ENCODE results near the gene AATK.
A peak's percentile ranks its signal among the peaks of the same experiment; 100 is the strongest.

The AATK gene

DNA sequence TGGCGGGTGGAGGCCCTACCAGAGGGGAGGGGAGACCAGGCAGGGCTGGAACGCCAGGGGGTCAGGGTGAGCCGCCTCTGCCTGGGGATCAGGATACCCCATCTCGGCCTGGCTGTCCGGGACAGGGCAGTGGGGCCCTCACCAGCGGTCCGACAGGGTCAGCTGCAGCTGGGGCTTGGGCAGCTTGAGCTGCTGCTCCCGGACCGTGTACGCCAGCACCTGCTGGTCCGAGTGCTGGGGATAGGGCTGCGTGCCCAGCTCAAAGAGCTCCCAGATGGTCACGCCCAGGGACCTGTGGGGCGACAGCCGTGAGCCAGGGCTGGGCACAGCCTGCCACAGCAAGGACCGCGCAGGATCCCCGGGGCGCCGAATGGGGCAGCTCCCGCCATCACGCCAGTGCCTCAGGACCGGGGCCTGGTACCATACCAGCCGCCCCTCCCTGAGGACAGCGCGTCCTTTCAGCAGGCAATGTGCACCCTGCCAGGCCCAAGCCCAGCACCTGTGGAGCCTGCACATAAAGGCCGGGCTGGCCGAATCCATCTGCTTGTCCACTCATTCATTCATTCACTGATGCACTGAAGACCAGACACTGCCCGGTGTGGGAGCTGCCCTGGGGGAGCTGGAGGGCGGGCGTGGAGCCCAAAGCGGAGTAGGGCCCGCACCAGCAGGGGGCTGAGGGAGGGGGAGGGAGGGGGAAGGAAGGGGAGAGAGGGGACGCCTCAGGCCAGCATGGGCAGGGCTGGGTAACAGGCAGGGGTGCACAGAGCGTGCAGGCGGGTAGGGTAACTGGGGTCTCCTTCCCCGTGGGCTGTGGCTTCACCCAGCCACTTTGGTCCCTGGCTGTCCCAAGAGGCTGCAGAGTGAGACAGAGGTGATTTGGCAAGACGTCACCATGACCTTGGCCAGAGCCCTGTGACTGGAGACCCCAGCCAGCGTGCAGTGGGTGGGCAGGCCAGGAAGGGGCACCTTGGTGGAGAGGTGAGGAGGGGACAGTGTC lies 42.7 kb downstream of the AATK start:
- TF ChIP-seq CSRNP3 (CRISPR knock-in tag; IDR thresholded peaks at IDR 0.05) = no peak
- TF ChIP-seq ZNF70 (CRISPR knock-in tag; IDR thresholded peaks at IDR 0.05) = no peak
- no peak for TF ChIP-seq ZNF565 (CRISPR knock-in tag; conservative IDR thresholded peaks at IDR 0.05; ENCODE audit: low read depth)
- no peak for TF ChIP-seq ARNTL (CRISPR knock-in tag; IDR thresholded peaks at IDR 0.05; ENCODE audit: borderline replicate concordance, low read depth)
- TF ChIP-seq, protein P1, sequence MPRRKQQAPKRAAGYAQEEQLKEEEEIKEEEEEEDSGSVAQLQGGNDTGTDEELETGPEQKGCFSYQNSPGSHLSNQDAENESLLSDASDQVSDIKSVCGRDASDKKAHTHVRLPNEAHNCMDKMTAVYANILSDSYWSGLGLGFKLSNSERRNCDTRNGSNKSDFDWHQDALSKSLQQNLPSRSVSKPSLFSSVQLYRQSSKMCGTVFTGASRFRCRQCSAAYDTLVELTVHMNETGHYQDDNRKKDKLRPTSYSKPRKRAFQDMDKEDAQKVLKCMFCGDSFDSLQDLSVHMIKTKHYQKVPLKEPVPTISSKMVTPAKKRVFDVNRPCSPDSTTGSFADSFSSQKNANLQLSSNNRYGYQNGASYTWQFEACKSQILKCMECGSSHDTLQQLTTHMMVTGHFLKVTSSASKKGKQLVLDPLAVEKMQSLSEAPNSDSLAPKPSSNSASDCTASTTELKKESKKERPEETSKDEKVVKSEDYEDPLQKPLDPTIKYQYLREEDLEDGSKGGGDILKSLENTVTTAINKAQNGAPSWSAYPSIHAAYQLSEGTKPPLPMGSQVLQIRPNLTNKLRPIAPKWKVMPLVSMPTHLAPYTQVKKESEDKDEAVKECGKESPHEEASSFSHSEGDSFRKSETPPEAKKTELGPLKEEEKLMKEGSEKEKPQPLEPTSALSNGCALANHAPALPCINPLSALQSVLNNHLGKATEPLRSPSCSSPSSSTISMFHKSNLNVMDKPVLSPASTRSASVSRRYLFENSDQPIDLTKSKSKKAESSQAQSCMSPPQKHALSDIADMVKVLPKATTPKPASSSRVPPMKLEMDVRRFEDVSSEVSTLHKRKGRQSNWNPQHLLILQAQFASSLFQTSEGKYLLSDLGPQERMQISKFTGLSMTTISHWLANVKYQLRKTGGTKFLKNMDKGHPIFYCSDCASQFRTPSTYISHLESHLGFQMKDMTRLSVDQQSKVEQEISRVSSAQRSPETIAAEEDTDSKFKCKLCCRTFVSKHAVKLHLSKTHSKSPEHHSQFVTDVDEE (CRISPR knock-in tag; IDR thresholded peaks at IDR 0.05) = no peak
- no peak for TF ChIP-seq ZNF8 (CRISPR knock-in tag; IDR thresholded peaks at IDR 0.05)
- ATAC-seq = no peak

DNA sequence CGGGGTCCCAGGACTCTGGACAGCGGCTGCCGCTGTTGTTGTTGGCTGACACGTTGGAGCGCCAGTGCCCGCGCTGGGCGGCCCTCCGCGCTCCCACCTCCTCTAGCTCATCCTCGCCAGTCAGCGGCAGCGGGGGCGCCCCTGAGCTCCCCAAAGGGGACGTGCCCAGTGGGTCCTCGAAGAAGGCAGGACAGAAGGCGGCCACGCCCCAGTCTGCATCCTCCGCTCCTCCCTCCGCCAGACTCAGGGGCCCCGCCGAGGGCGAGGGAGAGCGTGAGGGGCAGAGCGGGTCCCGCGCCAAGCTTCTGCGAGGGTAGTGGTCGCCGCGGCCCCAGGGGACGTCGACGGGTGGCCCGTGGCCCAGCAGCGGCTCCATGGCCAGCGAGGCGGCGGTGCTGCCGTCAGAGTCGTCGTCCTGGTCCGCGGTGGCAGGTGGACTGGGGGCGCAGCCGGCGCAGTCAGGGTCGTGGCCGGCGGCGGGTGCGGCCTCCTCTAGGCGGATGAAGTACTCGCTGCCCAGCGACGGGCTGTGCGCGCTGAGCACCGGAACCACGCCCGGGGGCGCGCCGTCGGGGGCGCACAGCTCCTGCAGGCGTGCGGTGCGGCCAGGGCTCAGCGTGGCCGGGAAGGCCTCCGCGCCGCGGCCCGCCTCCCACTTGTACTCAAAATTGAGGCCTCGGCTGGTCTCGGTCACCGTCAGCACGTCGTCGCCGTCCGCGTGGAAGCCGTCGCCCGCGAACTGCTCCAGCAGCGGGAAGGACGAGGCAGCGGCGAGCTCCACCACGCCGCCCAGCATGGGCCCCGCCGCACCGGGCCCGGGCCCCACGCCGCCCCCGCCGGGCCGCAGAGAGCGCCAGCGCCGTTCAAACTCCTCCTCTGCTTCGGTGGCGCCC lies 43.9 kb downstream of the AATK start:
- TF ChIP-seq CSDC2 (CRISPR knock-in tag; IDR thresholded peaks at IDR 0.05) = no peak
- no peak for TF ChIP-seq TOX (CRISPR knock-in tag; IDR thresholded peaks at IDR 0.05; ENCODE audit: borderline replicate concordance)
- TF ChIP-seq POU6F1 (CRISPR knock-in tag; IDR thresholded peaks at IDR 0.05; ENCODE audit: borderline replicate concordance, low read depth) = no peak
- TF ChIP-seq ESRRG (CRISPR knock-in tag; IDR thresholded peaks at IDR 0.05) = no peak
- no peak for TF ChIP-seq OSR1 (CRISPR knock-in tag; IDR thresholded peaks at IDR 0.05)
- TF ChIP-seq, protein P2, sequence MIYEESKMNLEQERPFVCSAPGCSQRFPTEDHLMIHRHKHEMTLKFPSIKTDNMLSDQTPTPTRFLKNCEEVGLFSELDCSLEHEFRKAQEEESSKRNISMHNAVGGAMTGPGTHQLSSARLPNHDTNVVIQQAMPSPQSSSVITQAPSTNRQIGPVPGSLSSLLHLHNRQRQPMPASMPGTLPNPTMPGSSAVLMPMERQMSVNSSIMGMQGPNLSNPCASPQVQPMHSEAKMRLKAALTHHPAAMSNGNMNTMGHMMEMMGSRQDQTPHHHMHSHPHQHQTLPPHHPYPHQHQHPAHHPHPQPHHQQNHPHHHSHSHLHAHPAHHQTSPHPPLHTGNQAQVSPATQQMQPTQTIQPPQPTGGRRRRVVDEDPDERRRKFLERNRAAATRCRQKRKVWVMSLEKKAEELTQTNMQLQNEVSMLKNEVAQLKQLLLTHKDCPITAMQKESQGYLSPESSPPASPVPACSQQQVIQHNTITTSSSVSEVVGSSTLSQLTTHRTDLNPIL (CRISPR knock-in tag; IDR thresholded peaks at IDR 0.05; ENCODE audit: low read depth) = no peak
- TF ChIP-seq SNAI2 (CRISPR knock-in tag; IDR thresholded peaks at IDR 0.05) = no peak
- no peak for TF ChIP-seq ZFP30 (CRISPR knock-in tag; IDR thresholded peaks at IDR 0.05)
- TF ChIP-seq ISL1 (CRISPR knock-in tag; IDR thresholded peaks at IDR 0.05) = no peak
- no peak for ATAC-seq

- ATAC-seq = 0 out of 3 replicates have a peak, but pooled peaks have one; percentile 6
- TF ChIP-seq ZC3H10 (CRISPR knock-in tag; IDR thresholded peaks at IDR 0.05) (no peak), TCF4 (CRISPR knock-in tag; IDR thresholded peaks at IDR 0.05; ENCODE audit: borderline replicate concordance) (no peak), GLIS3 (CRISPR knock-in tag; IDR thresholded peaks at IDR 0.05) (no peak), TOX (CRISPR knock-in tag; IDR thresholded peaks at IDR 0.05; ENCODE audit: borderline replicate concordance) (no peak), OSR1 (CRISPR knock-in tag; IDR thresholded peaks at IDR 0.05) (no peak), ZNF565 (CRISPR knock-in tag; conservative IDR thresholded peaks at IDR 0.05; ENCODE audit: low read depth) (no peak), PPARA (CRISPR knock-in tag; IDR thresholded peaks at IDR 0.05; ENCODE audit: borderline replicate concordance) (no peak), POU6F1 (CRISPR knock-in tag; IDR thresholded peaks at IDR 0.05; ENCODE audit: borderline replicate concordance, low read depth) (no peak), ISL1 (CRISPR knock-in tag; IDR thresholded peaks at IDR 0.05) (no peak)
- TF ChIP-seq, protein P1 (CRISPR knock-in tag; IDR thresholded peaks at IDR 0.05) = no peak
- TF ChIP-seq, protein P2 (CRISPR knock-in tag; IDR thresholded peaks at IDR 0.05; ENCODE audit: low read depth) = no peak
Measured at GRCh38 chr17:81120695-81121621, 45.1 kb downstream of the AATK start.

Measured in SK-N-SH treated with all-trans-retinoic acid at 6 μM for 48 hours (cell line).